SK-N-MC (cell line): ENCODE data around the gene LRRN4.

Source experiments
- EZH2 ChIP-seq: fragments of 200-600 bp; sonication (generic); IDR thresholded peaks from one replicate; pipeline ENCODE4 v1.6.1; 2017; ENCODE audit warnings: antibody characterized with exemption
- FOXP2 ChIP-seq: optimal IDR thresholded peaks from 2 replicates; pipeline ENCODE3; 2011; ENCODE audit warnings: mild to moderate bottlenecking, moderate library complexity; ENCODE audit not compliant: insufficient read depth; ENCODE audit errors: extremely low read length, control extremely low read depth
- POLR2AphosphoS5 ChIP-seq: IDR thresholded peaks from 2 replicates; pipeline ENCODE4 v1.6.1; 2012; ENCODE audit warnings: mild to moderate bottlenecking, low read depth, low read length, borderline replicate concordance

DNA sequence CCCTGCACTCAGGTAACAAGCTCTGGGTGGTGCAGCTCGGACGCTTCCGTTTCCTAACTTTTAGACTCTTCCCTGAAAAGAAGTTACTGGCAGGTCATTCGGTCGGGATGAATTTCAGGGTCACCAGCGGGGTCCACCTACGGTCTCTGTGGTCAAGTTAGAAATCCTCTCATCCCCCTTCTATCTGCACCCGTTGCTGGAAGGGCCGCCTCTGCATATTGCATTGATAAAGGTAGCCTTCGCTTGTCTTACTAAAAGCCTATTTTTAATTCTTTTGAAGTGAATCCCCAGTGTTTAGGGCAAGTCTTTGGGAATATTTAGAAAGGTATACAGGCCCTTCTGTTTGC is 47.3 kb downstream of the LRRN4 start:
- no peak for TF ChIP-seq POLR2AphosphoS5
- TF ChIP-seq EZH2, result no peak
- TF ChIP-seq FOXP2, result no peak
